Pancreas (tissue), 10 donors: ENCODE results near the gene PRKCZ. TPM values are rescaled to one million over a fixed set of nuclear protein-coding genes. Genes with fewer than 3 reads are reported as not detected.
A peak's percentile ranks its signal among the peaks of the same experiment; 100 is the strongest.

Source experiments
- ATAC-seq, 4 donors: fragments of 200-7000 bp; cut with Tn5 transposase; one replicate each; pipeline versions ENCODE4 v1.8.0 to v1.9.1; 2020; ENCODE audit warnings: mild to moderate bottlenecking in 4 of 4, moderate library complexity in 4 of 4
- DNase-seq, 6 donors: peaks; one replicate each; pipeline ENCODE4 v3.0.0-alpha.2; 2020
- FAIRE-seq: peaks from 2 replicates; lab custom pipeline; 2012; peaks lifted over from hg19 to GRCh38; lab: Jason Lieb, UNC
- H3K27ac ChIP-seq, 4 donors: fragments of 200-600 bp; sonication (generic); 1 replicate in 3 of 4; 2 replicates in 1 of 4; pipeline versions ENCODE4 v1.5.0 to v1.8.0; 2020
- H3K27me3 ChIP-seq, 4 donors: fragments of 200-600 bp; one replicate each; pipeline ENCODE4 v1.8.0; 2021
- H3K36me3 ChIP-seq, 3 donors: fragments of 200-600 bp; sonication (generic) in 1 of 3; one replicate each; pipeline versions ENCODE4 v1.5.0 to v1.8.0; 2020 to 2021
- H3K4me1 ChIP-seq, 3 donors: fragments of 200-600 bp; one replicate each; pipeline ENCODE4 v1.8.0; 2021
- H3K4me3 ChIP-seq, 4 donors: fragments of 200-600 bp; sonication (generic) in 2 of 4; one replicate each; pipeline versions ENCODE4 v1.5.0 to v1.8.0; 2020 to 2021
- H3K9me3 ChIP-seq, 4 donors: fragments of 200-600 bp; one replicate each; pipeline ENCODE4 v1.8.0; 2021
- CTCF ChIP-seq, 4 donors: fragments of 200-600 bp; sonication (generic) in 3 of 4; IDR thresholded peaks; one replicate each; pipeline versions ENCODE4 v1.5.0 to v1.8.0; 2021; ENCODE audit warnings: antibody characterized with exemption in 4 of 4
- WGBS, 2 donors: extraction: QIAGEN DNeasy Blood & Tissue Kit; methylation state at CpG; one replicate each; pipeline ENCODE4 v1.1.7; 2013; 5-methylcytosine and 5-hydroxymethylcytosine counted together
- intact Hi-C, 3 donors: fragments of 100-400 bp; cut with DNase I; formaldehyde crosslinking; loops; one replicate each; pipeline versions ENCODE4 v1.11.1 to v1.14.2; 2022
- polyA plus RNA-seq, 2 donors: library from polyadenylated mRNA; stranded (reverse); fragments of 200-250 nt; gene quantifications; one replicate each; pipeline ENCODE4 v1.2.3, GENCODE V29; 2013
- total RNA-seq, 6 donors: library from RNA; stranded (reverse); fragmentation: NEBNext Ultra II Directional in 4 of 6; extraction: Animal tissue kit (Norgen Biotek cat#: 25700) in 4 of 6; gene quantifications; one replicate each; pipeline versions ENCODE4 v1.2.1 to v1.2.4, GENCODE V29; 2021 to 2023
- donor health status: healthy with polysubstance abuse.
- donor health status: DM: no; HTN: no; CAD: no; lungs with moderate emphysema.
- donor health status: DM: no; HTN: no; CAD: no.
- donor health status: control.
- donor health status: control.
- donor health status: Bipolar disorder and iron deficiency.
- donor health status: DM: yes; HTN: yes; CAD: no.
- donor health status: DM: no; HTN: no; CAD: no.
- donor health status: DM: no; HTN: no; CAD: no.
- donor health status: DM: yes; HTN: yes; CAD: no.

The PRKCZ gene
- total and polyA plus RNA-seq, 8 donors = 9.8 to 27.4 (median 17.1) TPM

GRCh38 chr1:2202008-2202575, 151.9 kb downstream of the PRKCZ start:
- no peak overlapping the region for H3K27ac ChIP-seq
- FAIRE-seq (no peak), ATAC-seq (no peak), DNase-seq (no peak)
- no peaks in the 10 kb centered on the region for H3K36me3 ChIP-seq
- no peaks in the 10 kb centered on the region for H3K27me3 ChIP-seq
- no peaks in the 10 kb centered on the region for H3K9me3 ChIP-seq
- 75 to 91% methylated on average over 9 of the region's 9 CpGs for WGBS, 2 donors
- intact Hi-C loops = no loop called here
- peaks cover 12 to 25% (median 17%) of the 10 kb centered on the region in 3 donors for H3K4me1 ChIP-seq
- H3K4me3 ChIP-seq = no peak overlapping the region
- no peak for TF ChIP-seq CTCF (IDR thresholded peaks at IDR 0.05)

DNA sequence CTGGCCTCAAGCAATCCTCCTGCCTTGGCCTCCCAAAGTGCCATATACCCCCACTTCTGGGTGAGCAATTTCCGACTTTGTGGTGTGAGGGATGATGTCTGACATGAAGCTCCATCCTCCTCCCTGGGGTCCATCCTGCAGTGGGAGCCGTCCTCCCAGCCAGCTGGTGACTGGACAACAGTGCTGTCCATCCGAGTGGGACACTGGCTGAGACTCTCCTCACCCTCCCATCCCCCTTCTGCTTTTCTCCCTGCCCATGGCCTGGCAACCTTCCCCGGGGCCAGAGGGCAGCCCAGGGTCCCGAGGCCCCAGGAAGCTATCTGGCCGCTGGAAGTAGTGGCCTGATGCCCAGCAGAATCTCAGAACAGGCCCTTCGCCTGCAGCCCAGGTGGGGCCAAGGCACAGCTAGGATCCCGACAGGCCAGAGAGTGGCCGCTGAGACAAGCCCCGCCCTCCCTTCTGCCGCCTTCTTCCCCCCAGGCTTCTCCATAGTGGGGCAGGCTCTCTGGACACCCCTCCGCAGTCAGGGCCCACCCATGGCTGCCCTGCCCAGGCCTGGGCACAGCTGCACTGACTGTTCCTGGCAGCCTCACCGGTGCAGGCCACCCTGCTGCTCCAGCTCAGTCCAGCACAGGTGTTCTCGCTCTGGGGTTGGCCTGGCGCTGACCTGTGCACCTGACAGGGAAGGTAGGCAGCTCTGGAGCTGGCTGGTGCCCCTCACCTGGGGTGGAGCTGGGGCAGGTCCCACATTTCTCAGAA, 152.8 kb downstream of the PRKCZ start:
- DNase-seq = peak in 4 of 6 donors; percentile 37 to 84 (median 61)

GRCh38 chr1:2203671-2204414, 153.6 kb downstream of the PRKCZ start:
- Histone ChIP-seq H3K9me3 (no peaks in the 10 kb centered on the region), H3K4me1 (peaks cover 20 to 30% (median 22%) of the 10 kb centered on the region in 3 donors), H3K36me3 (no peaks in the 10 kb centered on the region), H3K27ac (peak overlapping the region in 3 of 4 donors; percentile 46 to 70 (median 46)), H3K4me3 (peak overlapping the region in 3 of 4 donors; percentile 21 to 50 (median 36)), H3K27me3 (no peaks in the 10 kb centered on the region)
- intact Hi-C loops = no loop called here
- peak in 4 of 6 donors; percentile 58 to 86 (median 68) for DNase-seq
- no peak for ATAC-seq
- WGBS, 2 donors = 76% methylated on average over 19 to 25 of the region's 25 CpGs
- TF ChIP-seq CTCF (IDR thresholded peaks at IDR 0.05) = no peak
- FAIRE-seq = no peak

More for the DNA sequence above, 152.8 kb downstream of the PRKCZ start:
- H3K27ac ChIP-seq = no peak overlapping the region
- no peaks in the 10 kb centered on the region for H3K9me3 ChIP-seq
- no peak for ATAC-seq
- TF ChIP-seq CTCF (IDR thresholded peaks at IDR 0.05) = no peak
- no peak for FAIRE-seq
- 81 to 86% methylated on average over 13 to 15 of the region's 15 CpGs for WGBS, 2 donors
- no peaks in the 10 kb centered on the region for H3K36me3 ChIP-seq
- intact Hi-C loops = no loop called here
- H3K27me3 ChIP-seq = no peaks in the 10 kb centered on the region
- no peak overlapping the region for H3K4me3 ChIP-seq
- H3K4me1 ChIP-seq = peaks cover 18 to 28% (median 19%) of the 10 kb centered on the region in 3 donors

DNA sequence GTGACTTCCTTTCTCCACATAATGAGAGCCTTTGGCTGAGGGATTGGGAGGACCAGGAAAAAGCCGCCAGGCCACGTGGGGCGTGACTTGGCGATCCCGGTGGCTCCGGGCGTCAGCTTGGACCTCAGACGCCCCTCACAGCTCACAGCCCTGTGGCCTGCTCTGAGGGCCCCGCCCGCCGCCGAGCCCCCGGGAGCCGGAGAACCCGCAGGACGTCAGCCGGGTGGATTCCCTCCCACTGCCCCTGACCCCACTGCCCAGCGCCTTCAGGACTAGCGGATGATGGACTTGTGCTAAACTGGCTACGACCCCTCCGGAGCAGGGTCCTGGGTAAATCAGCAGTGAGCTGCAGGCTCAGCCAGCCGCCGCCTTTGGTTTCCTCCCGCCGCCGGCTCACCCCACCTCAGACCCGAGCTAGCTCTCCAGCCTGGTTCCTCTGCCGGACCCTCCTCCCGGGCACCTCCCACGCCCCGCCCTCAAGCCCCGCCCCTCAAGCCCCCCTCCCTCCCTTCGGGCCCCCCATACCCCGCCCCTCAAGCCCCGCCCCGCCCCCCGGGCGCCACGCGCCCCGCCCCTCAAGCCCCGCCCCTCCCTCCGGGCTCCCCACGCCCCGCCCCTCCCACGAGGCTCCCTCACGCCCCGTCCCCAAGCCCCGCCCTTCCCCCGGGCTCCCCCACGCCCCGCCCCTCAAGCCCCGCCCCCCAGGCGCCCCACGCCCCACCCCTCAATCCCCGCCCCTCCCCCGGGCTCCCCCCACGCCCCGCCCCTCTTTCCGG, 154.4 kb downstream of the PRKCZ start:
- DNase-seq = peak; percentile 76 to 94 (median 90)
- Histone ChIP-seq H3K27ac (peak overlapping the region in 3 of 4 donors; percentile 46 to 70 (median 46)), H3K9me3 (no peaks in the 10 kb centered on the region), H3K4me1 (peaks cover 18 to 27% (median 19%) of the 10 kb centered on the region in 3 donors), H3K36me3 (no peaks in the 10 kb centered on the region), H3K4me3 (peak overlapping the region; percentile 13 to 50 (median 28)), H3K27me3 (no peaks in the 10 kb centered on the region)
- peak; percentile 46 to 70 (median 62) for ATAC-seq
- no peak for FAIRE-seq
- no peak for TF ChIP-seq CTCF (IDR thresholded peaks at IDR 0.05)
- intact Hi-C loops = no loop called here
- 2 to 4% methylated on average over 28 to 40 of the region's 60 CpGs for WGBS, 2 donors
